Measurements from ENCODE around the gene NR0B1. TPM values are rescaled to one million over a fixed set of nuclear protein-coding genes. Genes with fewer than 3 reads are reported as not detected.

Gene NR0B1
- total RNA-seq, 1 experiment from 2014 or later = not detected

DNA sequence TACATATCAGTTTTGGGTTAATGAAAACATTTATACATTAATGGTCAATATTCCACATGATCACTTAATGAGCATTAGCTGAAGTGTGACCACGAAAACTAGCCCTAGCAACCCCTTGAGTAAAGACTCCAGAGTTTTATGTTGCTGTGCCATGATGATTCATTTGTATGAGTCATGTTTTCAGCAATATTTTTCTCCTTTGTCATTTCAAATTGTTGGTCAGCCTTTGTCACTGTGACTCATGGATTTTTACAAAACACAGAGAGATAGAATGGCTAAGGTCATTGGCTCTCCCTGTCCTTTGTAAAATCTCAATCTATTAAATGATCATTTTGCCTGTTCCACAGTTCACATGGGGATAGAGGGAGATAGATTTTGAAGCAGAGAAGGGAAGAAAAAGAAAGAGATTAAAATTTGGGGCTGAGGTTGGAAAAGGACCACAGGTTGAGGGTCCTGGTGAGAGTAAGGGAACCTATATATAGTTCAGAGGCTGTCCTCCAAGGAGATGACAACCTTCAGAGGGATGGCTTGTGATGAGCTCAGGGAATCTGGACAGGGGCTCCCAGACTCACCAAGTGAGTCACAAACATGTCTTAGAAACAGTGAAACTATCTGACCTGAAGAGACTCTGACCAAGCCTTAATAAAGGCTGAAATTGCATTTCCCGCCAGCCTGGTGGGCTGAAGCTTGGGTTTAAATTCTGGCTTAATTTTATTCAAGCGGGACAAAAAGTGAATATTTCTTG lies 25.6 kb downstream of the NR0B1 start (continued):
- no peak for TF ChIP-seq ZBTB33 (IDR thresholded peaks at IDR 0.05; ENCODE audit: extremely low read depth, insufficient replicate concordance, low read length)
- no peak for TF ChIP-seq ZNF274 (IDR thresholded peaks at IDR 0.05; ENCODE audit: low read depth, low read length)
- no peak for TF ChIP-seq TCF7L2 (IDR thresholded peaks at IDR 0.05; ENCODE audit: borderline replicate concordance, extremely low read depth, insufficient read depth, insufficient read length)

- no TSS peak for BruUV-seq (replicated peaks)
- H3K4me2 ChIP-seq (ENCODE audit: low read length) = peak overlapping the region; percentile 69
- no peaks in the 10 kb centered on the region for H3K79me2 ChIP-seq (ENCODE audit: insufficient read depth, low read length)
- H4K20me1 ChIP-seq (ENCODE audit: insufficient read depth) = no peaks in the 10 kb centered on the region
- peaks cover 24 to 29% of the 10 kb centered on the region in 2 experiments for H3K4me1 ChIP-seq (ENCODE audit: control insufficient read depth in 1 of 2, insufficient read depth in 2 of 2, low read length in 2 of 2)
- ATAC-seq (no peak), DNase-seq (ENCODE audit: low read depth, low spot score) (no peak)
- intact Hi-C loops (cut with micrococcal nuclease) = no loop called here
- H3K9ac ChIP-seq (ENCODE audit: low read length) = peak overlapping the region; percentile 54
- H2AFZ ChIP-seq (ENCODE audit: low read depth, low read length, poor library complexity, severe bottlenecking) = peak overlapping the region; percentile 58
- H3K27me3 ChIP-seq (ENCODE audit: insufficient read depth, low read length) = no peaks in the 10 kb centered on the region
- H3K36me3 ChIP-seq (ENCODE audit: control insufficient read depth in 1 of 2, insufficient read depth in 2 of 2, low read length in 2 of 2) = no peaks in the 10 kb centered on the region
- POLR2A ChIA-PET = no interaction called here
- no peaks in the 10 kb centered on the region for H3K9me3 ChIP-seq (ENCODE audit: control insufficient read depth in 1 of 2, insufficient read depth in 1 of 2, low read depth in 1 of 2, low read length in 2 of 2)
- no peaks in the 10 kb centered on the region for H3K9me2 ChIP-seq (ENCODE audit: insufficient read depth)
- peak overlapping the region; percentile 81; the same call in 1 of the 2 replicates for H3K27ac ChIP-seq (ENCODE audit: low read depth, low read length)
- no peak overlapping the region for H3K4me3 ChIP-seq (replicated peaks in 1 of 2; ENCODE audit: low read depth in 1 of 2, low read length in 2 of 2)
- RAD21 ChIA-PET (ENCODE audit: low non-redundant PET in 1 of 2, low total read pairs in 2 of 2, uncharacterized antibody in 2 of 2, unreplicated experiment in 2 of 2) = no interaction called here
- CTCF ChIA-PET = interaction anchor here (0.9 kb wide), 1 partner anchor 46 kb away, joined by 3 read pairs; no protein-coding TSS in a partner anchor
- no peak for TF ChIP-seq YY1 (IDR thresholded peaks at IDR 0.05; ENCODE audit: extremely low read depth, insufficient replicate concordance, low read depth, low read length)
- no peak for TF ChIP-seq FOSL1 (IDR thresholded peaks at IDR 0.05; ENCODE audit: low read depth)
- no peak for TF ChIP-seq CTCF (IDR thresholded peaks at IDR 0.05 in 2 of 3, conservative IDR thresholded peaks at IDR 0.05 in 1 of 3; ENCODE audit: borderline replicate concordance in 1 of 3, insufficient read depth in 1 of 3, low read depth in 2 of 3, low read length in 2 of 3)
- no peak for TF ChIP-seq RAD21 (IDR thresholded peaks at IDR 0.05; ENCODE audit: low read depth)
- TF ChIP-seq CEBPB (IDR thresholded peaks at IDR 0.05; ENCODE audit: low read depth) = no peak
- TF ChIP-seq ZFX (IDR thresholded peaks at IDR 0.05) = no peak
- no peak for TF ChIP-seq POLR2A (IDR thresholded peaks at IDR 0.05; ENCODE audit: borderline replicate concordance, extremely low read depth, insufficient read depth, insufficient read length)
- no peak for TF ChIP-seq TCF7L2 (IDR thresholded peaks at IDR 0.05; ENCODE audit: borderline replicate concordance, extremely low read depth, insufficient read depth, insufficient read length)
- TF ChIP-seq SIN3A (IDR thresholded peaks at IDR 0.05; ENCODE audit: low read depth) = no peak
- TF ChIP-seq, protein P1, sequence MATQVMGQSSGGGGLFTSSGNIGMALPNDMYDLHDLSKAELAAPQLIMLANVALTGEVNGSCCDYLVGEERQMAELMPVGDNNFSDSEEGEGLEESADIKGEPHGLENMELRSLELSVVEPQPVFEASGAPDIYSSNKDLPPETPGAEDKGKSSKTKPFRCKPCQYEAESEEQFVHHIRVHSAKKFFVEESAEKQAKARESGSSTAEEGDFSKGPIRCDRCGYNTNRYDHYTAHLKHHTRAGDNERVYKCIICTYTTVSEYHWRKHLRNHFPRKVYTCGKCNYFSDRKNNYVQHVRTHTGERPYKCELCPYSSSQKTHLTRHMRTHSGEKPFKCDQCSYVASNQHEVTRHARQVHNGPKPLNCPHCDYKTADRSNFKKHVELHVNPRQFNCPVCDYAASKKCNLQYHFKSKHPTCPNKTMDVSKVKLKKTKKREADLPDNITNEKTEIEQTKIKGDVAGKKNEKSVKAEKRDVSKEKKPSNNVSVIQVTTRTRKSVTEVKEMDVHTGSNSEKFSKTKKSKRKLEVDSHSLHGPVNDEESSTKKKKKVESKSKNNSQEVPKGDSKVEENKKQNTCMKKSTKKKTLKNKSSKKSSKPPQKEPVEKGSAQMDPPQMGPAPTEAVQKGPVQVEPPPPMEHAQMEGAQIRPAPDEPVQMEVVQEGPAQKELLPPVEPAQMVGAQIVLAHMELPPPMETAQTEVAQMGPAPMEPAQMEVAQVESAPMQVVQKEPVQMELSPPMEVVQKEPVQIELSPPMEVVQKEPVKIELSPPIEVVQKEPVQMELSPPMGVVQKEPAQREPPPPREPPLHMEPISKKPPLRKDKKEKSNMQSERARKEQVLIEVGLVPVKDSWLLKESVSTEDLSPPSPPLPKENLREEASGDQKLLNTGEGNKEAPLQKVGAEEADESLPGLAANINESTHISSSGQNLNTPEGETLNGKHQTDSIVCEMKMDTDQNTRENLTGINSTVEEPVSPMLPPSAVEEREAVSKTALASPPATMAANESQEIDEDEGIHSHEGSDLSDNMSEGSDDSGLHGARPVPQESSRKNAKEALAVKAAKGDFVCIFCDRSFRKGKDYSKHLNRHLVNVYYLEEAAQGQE (IDR thresholded peaks at IDR 0.05; ENCODE audit: low read depth) = no peak
- no peak for TF ChIP-seq EZH2phosphoT487 (IDR thresholded peaks at IDR 0.05; ENCODE audit: borderline replicate concordance)
- TF ChIP-seq ZNF274 (IDR thresholded peaks at IDR 0.05; ENCODE audit: low read depth, low read length) = no peak
- TF ChIP-seq ELF1 (IDR thresholded peaks at IDR 0.05; ENCODE audit: borderline replicate concordance, low read depth) = no peak
- TF ChIP-seq SP1 (IDR thresholded peaks at IDR 0.05; ENCODE audit: low read depth) = no peak
- TF ChIP-seq SRF (IDR thresholded peaks at IDR 0.05; ENCODE audit: low read depth) = no peak
- TF ChIP-seq CBX3 (IDR thresholded peaks at IDR 0.05; ENCODE audit: low read depth) = no peak
Observed at GRCh38 chrX:30282527-30282926, 26.7 kb downstream of the NR0B1 start.
